ENCODE results near the gene CPED1.
"Not testable (repeated sequence)": the region's sequence is repeated elsewhere in the genome, so short reads cannot be mapped to it uniquely, and the experiment has no call there.

CPED1 gene

GRCh38 chr7:121029302-121029701 lies 40.8 kb downstream of the CPED1 start:
- Histone ChIP-seq H3K9me3 (ENCODE audit: control extremely low read depth in 1 of 5, control insufficient read depth in 4 of 5, insufficient read depth in 2 of 5, low read depth in 1 of 5, low read length in 4 of 5) (peaks cover 0 to 7% (median 0%) of the 10 kb centered on the region in 5 experiments), H3K4me3 (ENCODE audit: control insufficient read depth in 1 of 7, extremely low read depth in 1 of 7, insufficient read depth in 4 of 7, low read depth in 2 of 7, low read length in 6 of 7) (no peak overlapping the region), H3K27ac (ENCODE audit: insufficient read depth in 1 of 2, low read depth in 1 of 2, low read length in 2 of 2, poor library complexity in 1 of 2, severe bottlenecking in 2 of 2) (no peak overlapping the region), H3K4me1 (ENCODE audit: control extremely low read depth in 1 of 4, control insufficient read depth in 4 of 4, insufficient read depth in 4 of 4, low read length in 3 of 4) (peaks cover 0 to 5% (median 3%) of the 10 kb centered on the region in 4 experiments), H3K27me3 (replicated peaks in 2 of 5; ENCODE audit: control insufficient read depth in 4 of 5, insufficient read depth in 5 of 5, low read length in 4 of 5) (no peaks in the 10 kb centered on the region), H3K36me3 (ENCODE audit: control insufficient read depth in 4 of 4, insufficient read depth in 4 of 4, low read length in 3 of 4) (peaks cover 0 to 5% (median 1%) of the 10 kb centered on the region in 4 experiments)
- POLR2A ChIA-PET, result no interaction called here
- WGBS (ENCODE audit: insufficient coverage), result no CpG with 5 or more reads among the region's 1 CpG
- DNase-seq, result no peak
- CTCF ChIA-PET, result interaction anchor here (1.3 kb wide), 1 partner anchor 21 kb away, joined by 3 read pairs; no protein-coding TSS in a partner anchor

- 100% methylated on average over 1 of the region's 5 CpGs for WGBS (ENCODE audit: insufficient coverage)
- ChIA-PET CTCF (interaction anchor here (0.7 to 1.1 kb wide), 2 partner anchors 9 to 14 kb away, joined by 3 read pairs; no protein-coding TSS in a partner anchor), POLR2A (interaction anchor here (0.6 kb wide), 1 partner anchor 126 kb away, joined by 3 read pairs; no protein-coding TSS in a partner anchor)
- Histone ChIP-seq H3K36me3 (ENCODE audit: control insufficient read depth in 4 of 4, insufficient read depth in 4 of 4, low read length in 3 of 4) (peaks cover 0 to 5% (median 1%) of the 10 kb centered on the region in 4 experiments), H3K27me3 (replicated peaks in 2 of 5; ENCODE audit: control insufficient read depth in 4 of 5, insufficient read depth in 5 of 5, low read length in 4 of 5) (no peaks in the 10 kb centered on the region), H3K4me3 (ENCODE audit: control insufficient read depth in 1 of 7, extremely low read depth in 1 of 7, insufficient read depth in 4 of 7, low read depth in 2 of 7, low read length in 6 of 7) (no peak overlapping the region), H3K4me1 (ENCODE audit: control extremely low read depth in 1 of 4, control insufficient read depth in 4 of 4, insufficient read depth in 4 of 4, low read length in 3 of 4) (peaks cover 0 to 5% (median 3%) of the 10 kb centered on the region in 4 experiments), H3K27ac (ENCODE audit: insufficient read depth in 1 of 2, low read depth in 1 of 2, low read length in 2 of 2, poor library complexity in 1 of 2, severe bottlenecking in 2 of 2) (no peak overlapping the region), H3K9me3 (ENCODE audit: control extremely low read depth in 1 of 5, control insufficient read depth in 4 of 5, insufficient read depth in 2 of 5, low read depth in 1 of 5, low read length in 4 of 5) (peaks cover 0 to 7% (median 0%) of the 10 kb centered on the region in 5 experiments)
- no peak for DNase-seq
Observed at GRCh38 chr7:121030308-121030707, 41.8 kb downstream of the CPED1 start.

- 60% methylated on average over 3 of the region's 7 CpGs for WGBS (ENCODE audit: insufficient coverage)
- DNase-seq, result no peak
- peaks cover 0 to 5% (median 0%) of the 10 kb centered on the region in 5 experiments for H3K9me3 ChIP-seq (ENCODE audit: control extremely low read depth in 1 of 5, control insufficient read depth in 4 of 5, insufficient read depth in 2 of 5, low read depth in 1 of 5, low read length in 4 of 5)
- H3K27ac ChIP-seq (ENCODE audit: insufficient read depth in 1 of 2, low read depth in 1 of 2, low read length in 2 of 2, poor library complexity in 1 of 2, severe bottlenecking in 2 of 2), result peak overlapping the region in 1 of 2 experiments; percentile 9
- no peaks in the 10 kb centered on the region for H3K27me3 ChIP-seq (replicated peaks in 2 of 5; ENCODE audit: control insufficient read depth in 4 of 5, insufficient read depth in 5 of 5, low read length in 4 of 5)
- CTCF ChIA-PET, result interaction anchor here (1.4 to 2.6 kb wide), 2 partner anchors 11 to 25 kb away, joined by 3 to 7 read pairs; no protein-coding TSS in a partner anchor
- H3K4me3 ChIP-seq (ENCODE audit: control insufficient read depth in 1 of 7, extremely low read depth in 1 of 7, insufficient read depth in 4 of 7, low read depth in 2 of 7, low read length in 6 of 7), result no peak overlapping the region
- POLR2A ChIA-PET, result no interaction called here
- peaks cover 0 to 5% (median 3%) of the 10 kb centered on the region in 4 experiments for H3K4me1 ChIP-seq (ENCODE audit: control extremely low read depth in 1 of 4, control insufficient read depth in 4 of 4, insufficient read depth in 4 of 4, low read length in 3 of 4)
- H3K36me3 ChIP-seq (ENCODE audit: control insufficient read depth in 4 of 4, insufficient read depth in 4 of 4, low read length in 3 of 4), result no peaks in the 10 kb centered on the region
Observed at GRCh38 chr7:121032645-121033460, 44.3 kb downstream of the CPED1 start.

GRCh38 chr7:121034929-121035328 lies 46.4 kb downstream of the CPED1 start:
- Histone ChIP-seq H3K4me1 (ENCODE audit: control extremely low read depth in 1 of 4, control insufficient read depth in 4 of 4, insufficient read depth in 4 of 4, low read length in 3 of 4) (peaks cover 0 to 5% (median 3%) of the 10 kb centered on the region in 4 experiments), H3K4me3 (ENCODE audit: control insufficient read depth in 1 of 7, extremely low read depth in 1 of 7, insufficient read depth in 4 of 7, low read depth in 2 of 7, low read length in 6 of 7) (no peak overlapping the region), H3K9me3 (ENCODE audit: control extremely low read depth in 1 of 5, control insufficient read depth in 4 of 5, insufficient read depth in 2 of 5, low read depth in 1 of 5, low read length in 4 of 5) (peaks cover 0 to 5% (median 0%) of the 10 kb centered on the region in 5 experiments), H3K27ac (ENCODE audit: insufficient read depth in 1 of 2, low read depth in 1 of 2, low read length in 2 of 2, poor library complexity in 1 of 2, severe bottlenecking in 2 of 2) (no peak overlapping the region), H3K36me3 (ENCODE audit: control insufficient read depth in 4 of 4, insufficient read depth in 4 of 4, low read length in 3 of 4) (no peaks in the 10 kb centered on the region), H3K27me3 (replicated peaks in 2 of 5; ENCODE audit: control insufficient read depth in 4 of 5, insufficient read depth in 5 of 5, low read length in 4 of 5) (no peaks in the 10 kb centered on the region)
- no peak for DNase-seq
- CTCF ChIA-PET, result interaction anchor here (0.7 to 2.6 kb wide), 6 partner anchors 18 to 76 kb away, joined by 3 to 7 read pairs (median 3); no protein-coding TSS in a partner anchor
- POLR2A ChIA-PET, result no interaction called here

GRCh38 chr7:121036776-121037175 lies 48.3 kb downstream of the CPED1 start:
- H3K36me3 ChIP-seq (ENCODE audit: control insufficient read depth in 4 of 4, insufficient read depth in 4 of 4, low read length in 3 of 4); H3K4me3 ChIP-seq (ENCODE audit: control insufficient read depth in 1 of 7, extremely low read depth in 1 of 7, insufficient read depth in 4 of 7, low read depth in 2 of 7, low read length in 6 of 7); H3K27ac ChIP-seq (ENCODE audit: insufficient read depth in 1 of 2, low read depth in 1 of 2, low read length in 2 of 2, poor library complexity in 1 of 2, severe bottlenecking in 2 of 2); CTCF ChIA-PET; H3K9me3 ChIP-seq (ENCODE audit: control extremely low read depth in 1 of 5, control insufficient read depth in 4 of 5, insufficient read depth in 2 of 5, low read depth in 1 of 5, low read length in 4 of 5); H3K27me3 ChIP-seq (replicated peaks in 2 of 5; ENCODE audit: control insufficient read depth in 4 of 5, insufficient read depth in 5 of 5, low read length in 4 of 5); DNase-seq; POLR2A ChIA-PET: not testable (repeated sequence)
- H3K4me1 ChIP-seq (ENCODE audit: control extremely low read depth in 1 of 4, control insufficient read depth in 4 of 4, insufficient read depth in 4 of 4, low read length in 3 of 4), result peaks cover 0 to 11% (median 6%) of the 10 kb centered on the region in 4 experiments

- H3K27me3 ChIP-seq (replicated peaks in 2 of 5; ENCODE audit: control insufficient read depth in 4 of 5, insufficient read depth in 5 of 5, low read length in 4 of 5); H3K27ac ChIP-seq (ENCODE audit: insufficient read depth in 1 of 2, low read depth in 1 of 2, low read length in 2 of 2, poor library complexity in 1 of 2, severe bottlenecking in 2 of 2); H3K4me3 ChIP-seq (ENCODE audit: control insufficient read depth in 1 of 7, extremely low read depth in 1 of 7, insufficient read depth in 4 of 7, low read depth in 2 of 7, low read length in 6 of 7); POLR2A ChIA-PET; H3K9me3 ChIP-seq (ENCODE audit: control extremely low read depth in 1 of 5, control insufficient read depth in 4 of 5, insufficient read depth in 2 of 5, low read depth in 1 of 5, low read length in 4 of 5); H3K36me3 ChIP-seq (ENCODE audit: control insufficient read depth in 4 of 4, insufficient read depth in 4 of 4, low read length in 3 of 4); DNase-seq: not testable (repeated sequence)
- CTCF ChIA-PET, result interaction anchor here (1.0 kb wide), 1 partner anchor 20 kb away, joined by 3 read pairs; no protein-coding TSS in a partner anchor
- WGBS (ENCODE audit: insufficient coverage), result 100% methylated on average over 1 of the region's 2 CpGs
- peaks cover 0 to 14% (median 8%) of the 10 kb centered on the region in 4 experiments for H3K4me1 ChIP-seq (ENCODE audit: control extremely low read depth in 1 of 4, control insufficient read depth in 4 of 4, insufficient read depth in 4 of 4, low read length in 3 of 4)
Observed at GRCh38 chr7:121037329-121037728, 48.8 kb downstream of the CPED1 start.
